GM19463 (cell line): Measurements from ENCODE around the gene ZYX.

Experiments
- ATAC-seq: cut with Tn5 transposase; IDR thresholded peaks from one replicate; pipeline ENCODE4 v1.9.1; 2021; ENCODE audit warnings: mild to moderate bottlenecking, moderate library complexity; ENCODE audit not compliant: unreplicated experiment

The ZYX gene

GRCh38 chr7:143361552-143362130, 19.5 kb upstream of the ZYX start:
- no peak for ATAC-seq

- ATAC-seq: peak; percentile 58
Observed at GRCh38 chr7:143362131-143363015, 18.8 kb upstream of the ZYX start, which contains the start of gene FAM131B. Gene FAM131B, minus strand, starts transcription at chr7:143362713. Its CDS starts 110 bp downstream, at chr7:143362603.

- no peak for ATAC-seq
Observed at GRCh38 chr7:143363016-143363937, 17.9 kb upstream of the ZYX start.

- ATAC-seq: no peak
Observed at GRCh38 chr7:143367972-143368371, 13.2 kb upstream of the ZYX start.

- ATAC-seq: no peak
Observed at GRCh38 chr7:143368387-143368786, 12.8 kb upstream of the ZYX start.

GRCh38 chr7:143369678-143370651, 11.2 kb upstream of the ZYX start:
- no peak for ATAC-seq

GRCh38 chr7:143372070-143372469, 9.1 kb upstream of the ZYX start:
- no peak for ATAC-seq

GRCh38 chr7:143373255-143373794, 7.8 kb upstream of the ZYX start:
- ATAC-seq: no peak

- no peak for ATAC-seq
Observed at GRCh38 chr7:143374561-143374960, 6.6 kb upstream of the ZYX start.

GRCh38 chr7:143375298-143376034, 5.7 kb upstream of the ZYX start:
- ATAC-seq: no peak

GRCh38 chr7:143376396-143376795, 4.7 kb upstream of the ZYX start:
- ATAC-seq: no peak

GRCh38 chr7:143379611-143380259, 1.4 kb upstream of the ZYX start:
- ATAC-seq: no peak

- ATAC-seq: peak; percentile 36
Observed at GRCh38 chr7:143380260-143380645, 892 bp upstream of the ZYX start.

- ATAC-seq: peak; percentile 20
Observed at GRCh38 chr7:143381427-143382125, 431 bp downstream of the ZYX start.

- ATAC-seq: no peak
Observed at GRCh38 chr7:143382126-143382790, 1.1 kb downstream of the ZYX start.

- ATAC-seq: no peak
Observed at GRCh38 chr7:143382791-143383641, 1.9 kb downstream of the ZYX start.

GRCh38 chr7:143383642-143383957, 2.5 kb downstream of the ZYX start:
- no peak for ATAC-seq
